GM18519 (cell line): ENCODE data around the gene GOSR1.
"Not testable (repeated sequence)": the region's sequence is repeated elsewhere in the genome, so short reads cannot be mapped to it uniquely, and the experiment has no call there.

Experiments
- ATAC-seq: cut with Tn5 transposase; IDR thresholded peaks from one replicate; pipeline ENCODE4 v1.9.1; 2021; ENCODE audit warnings: mild to moderate bottlenecking, moderate library complexity; ENCODE audit not compliant: unreplicated experiment, low FRiP score

Gene GOSR1

GRCh38 chr17:30541802-30542201 is 64.6 kb downstream of the GOSR1 start:
- ATAC-seq, result no peak

DNA sequence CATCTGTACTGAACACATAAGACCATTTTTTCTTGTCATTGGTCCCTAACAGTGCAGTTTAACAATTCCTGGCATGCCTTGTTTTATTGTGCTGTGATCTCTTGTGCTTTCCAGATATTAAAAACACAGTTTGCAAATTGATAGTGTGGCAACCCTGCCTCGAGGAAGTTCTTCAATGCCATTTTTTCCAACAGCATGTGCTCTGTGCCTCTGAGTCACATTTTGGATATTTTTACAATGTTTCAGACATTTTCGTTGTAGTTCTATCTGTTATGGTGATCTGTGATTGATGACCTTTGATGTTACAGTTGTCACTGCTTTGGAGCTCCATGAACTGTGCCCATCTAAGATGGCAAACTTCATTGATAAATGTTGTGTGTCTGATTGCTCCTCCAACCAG is 66.2 kb downstream of the GOSR1 start:
- ATAC-seq, result no peak

- ATAC-seq, result no peak
Observed at GRCh38 chr17:30545024-30545423, 67.8 kb downstream of the GOSR1 start.

GRCh38 chr17:30547778-30548573 is 70.8 kb downstream of the GOSR1 start:
- no peak for ATAC-seq

GRCh38 chr17:30549181-30549580 is 72.0 kb downstream of the GOSR1 start:
- not testable (repeated sequence) for ATAC-seq

GRCh38 chr17:30549864-30550511 is 72.8 kb downstream of the GOSR1 start:
- no peak for ATAC-seq

GRCh38 chr17:30550512-30551273 is 73.5 kb downstream of the GOSR1 start:
- no peak for ATAC-seq

DNA sequence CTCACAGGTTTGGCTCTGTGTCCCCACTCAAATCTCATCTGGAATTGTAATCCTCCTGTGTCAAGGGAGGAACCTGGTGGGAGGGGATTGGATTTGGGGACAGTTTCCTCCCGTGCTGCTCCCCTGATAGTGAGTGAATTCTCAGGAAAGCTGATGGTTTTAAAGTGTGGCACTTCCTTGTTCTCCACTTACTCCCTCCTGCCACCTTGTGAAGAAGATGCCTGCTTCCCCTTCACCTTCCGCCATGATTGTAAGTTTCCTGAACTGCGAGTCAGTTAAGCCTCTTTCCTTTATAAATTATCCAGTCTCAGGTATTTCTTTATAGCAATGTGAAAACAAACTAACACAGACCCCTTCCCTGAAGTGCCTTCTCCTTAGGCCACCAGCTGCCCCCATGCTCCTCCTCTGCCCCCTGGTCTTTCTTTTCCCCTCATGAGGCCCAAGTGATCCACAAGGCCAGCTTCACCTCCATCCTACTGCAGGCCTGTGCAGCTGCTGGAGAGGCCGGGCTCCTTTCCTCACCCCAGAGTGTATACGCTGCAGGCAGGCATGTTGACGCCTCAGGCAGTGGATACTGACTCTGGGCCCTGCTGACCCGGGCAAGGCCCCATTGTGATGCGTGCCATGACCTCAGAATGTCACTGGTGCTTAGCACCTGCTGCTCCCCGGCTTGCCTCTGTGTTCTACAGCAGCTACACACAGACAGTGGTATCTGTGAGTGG is 74.2 kb downstream of the GOSR1 start:
- not testable (repeated sequence) for ATAC-seq

- no peak for ATAC-seq
Observed at GRCh38 chr17:30551996-30552339, 74.8 kb downstream of the GOSR1 start.

DNA sequence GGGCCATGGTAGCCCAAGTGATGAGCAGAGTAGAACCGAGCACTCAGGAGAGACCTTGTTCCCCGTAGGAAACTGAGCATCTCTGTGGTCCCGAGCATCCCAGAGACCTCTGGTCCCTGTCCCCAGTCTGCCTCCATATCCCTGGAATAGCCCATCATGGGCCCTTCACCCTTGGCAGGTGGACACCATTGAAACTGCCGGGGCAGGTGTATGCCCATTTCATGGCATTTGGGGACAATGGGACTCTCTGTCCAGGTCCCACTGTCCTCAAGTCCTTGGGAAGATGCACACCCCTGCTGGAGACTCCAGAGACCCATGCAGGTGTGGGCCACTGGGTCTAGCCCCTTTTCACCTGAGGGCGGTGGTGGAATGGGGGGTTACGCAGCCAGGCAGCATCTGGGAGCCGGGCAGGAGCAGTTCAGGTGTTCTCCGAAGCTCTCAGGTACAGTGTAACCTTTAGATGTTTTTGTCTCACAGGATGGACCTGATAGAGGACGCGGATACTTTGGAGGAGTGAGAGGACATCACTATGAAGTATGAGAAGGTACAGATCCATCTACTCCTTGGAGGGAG is 75.9 kb downstream of the GOSR1 start:
- ATAC-seq, result no peak

DNA sequence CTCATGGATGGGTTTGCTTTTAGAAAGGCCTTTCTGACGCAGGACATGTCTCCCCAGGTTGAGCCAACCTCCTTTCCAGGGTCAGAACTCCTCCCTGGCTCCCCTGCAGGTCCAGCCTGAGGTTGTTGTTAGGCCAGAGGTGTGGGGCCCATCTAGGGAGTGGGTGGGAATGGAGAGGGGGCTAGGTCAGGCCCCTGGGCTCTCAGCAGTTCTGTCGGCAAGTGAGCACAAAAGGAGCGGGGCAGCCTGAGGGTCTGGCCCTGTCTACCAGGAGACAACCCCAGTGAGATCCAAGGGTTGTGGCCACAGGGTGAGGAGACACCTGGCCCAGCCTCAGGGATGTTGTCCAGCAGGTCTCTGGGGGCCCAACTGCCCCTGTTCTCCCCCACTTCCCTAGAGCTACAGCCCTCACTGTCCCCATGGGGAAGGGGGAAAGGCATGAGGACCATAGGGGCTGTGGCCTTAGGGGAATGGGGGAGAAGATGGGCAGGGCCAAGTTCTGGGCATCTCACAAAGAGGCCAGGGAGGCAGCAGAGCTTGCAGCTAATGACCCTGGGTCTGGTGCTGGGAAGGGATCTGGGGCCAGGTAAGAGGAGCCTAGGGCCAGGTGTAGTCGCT is 76.7 kb downstream of the GOSR1 start:
- ATAC-seq, result not testable (repeated sequence)

DNA sequence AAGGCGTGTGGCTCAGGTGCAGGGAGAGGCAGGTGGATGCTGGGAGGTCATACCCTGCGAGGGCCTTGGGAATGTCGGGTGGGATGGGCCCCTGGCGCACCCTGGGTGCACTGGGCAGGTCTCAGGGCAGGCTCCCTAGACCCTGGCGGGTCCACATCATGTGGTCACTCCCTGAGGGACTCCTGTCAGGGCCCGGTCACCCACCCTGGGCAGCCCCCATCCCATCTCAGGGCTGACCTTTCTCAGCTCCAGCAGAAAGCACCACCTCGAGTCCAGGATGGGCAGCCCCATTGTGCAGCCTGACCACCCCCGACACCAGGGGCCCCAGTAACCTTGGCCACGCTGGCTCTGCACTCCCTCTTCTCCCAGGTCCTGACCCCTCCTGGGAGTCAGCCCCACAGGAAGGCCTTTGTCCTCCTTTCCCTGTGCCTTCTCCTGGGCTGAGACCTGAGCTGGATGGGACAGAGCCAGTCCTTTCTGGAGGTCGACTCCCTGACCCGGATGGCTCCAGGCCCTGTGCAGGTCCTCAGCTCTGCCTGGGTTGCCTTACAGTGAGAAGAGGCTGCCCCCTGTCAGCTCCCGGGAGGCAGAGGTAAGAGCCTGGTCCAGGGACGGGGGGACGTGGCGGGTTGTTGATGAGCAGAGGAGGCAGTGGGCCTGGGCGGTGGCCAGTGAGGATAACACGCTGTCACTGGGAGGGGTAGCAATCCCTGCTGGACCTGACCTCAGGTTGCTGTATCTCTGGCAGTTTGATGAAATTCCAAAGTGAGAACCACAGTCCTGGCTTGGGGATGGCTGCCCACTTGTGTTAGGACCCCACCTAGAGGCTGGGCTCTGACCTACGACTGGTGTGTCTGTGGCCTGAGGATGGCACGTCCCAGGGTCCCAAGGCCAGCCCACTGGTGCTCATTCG is 77.9 kb downstream of the GOSR1 start:
- no peak for ATAC-seq

DNA sequence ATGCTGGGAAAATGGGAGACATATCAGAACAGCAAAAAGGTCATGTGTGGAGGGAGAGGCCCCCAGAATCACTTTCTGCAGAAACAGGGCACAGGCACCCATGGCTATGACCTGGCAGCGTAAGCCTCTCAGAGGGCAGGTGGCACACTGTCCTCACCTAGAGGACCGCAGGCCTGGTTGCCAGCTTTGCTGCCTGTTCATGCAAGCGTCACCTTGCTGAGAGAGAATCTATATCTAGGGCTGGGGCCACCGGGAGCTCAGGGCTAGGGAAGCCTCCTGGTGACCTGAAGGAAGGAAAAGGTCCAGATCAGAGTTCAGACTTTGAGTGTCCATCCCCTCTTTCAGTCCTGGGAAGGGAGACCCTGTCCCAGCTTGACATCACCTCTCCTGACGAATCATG is 78.7 kb downstream of the GOSR1 start:
- ATAC-seq, result no peak

DNA sequence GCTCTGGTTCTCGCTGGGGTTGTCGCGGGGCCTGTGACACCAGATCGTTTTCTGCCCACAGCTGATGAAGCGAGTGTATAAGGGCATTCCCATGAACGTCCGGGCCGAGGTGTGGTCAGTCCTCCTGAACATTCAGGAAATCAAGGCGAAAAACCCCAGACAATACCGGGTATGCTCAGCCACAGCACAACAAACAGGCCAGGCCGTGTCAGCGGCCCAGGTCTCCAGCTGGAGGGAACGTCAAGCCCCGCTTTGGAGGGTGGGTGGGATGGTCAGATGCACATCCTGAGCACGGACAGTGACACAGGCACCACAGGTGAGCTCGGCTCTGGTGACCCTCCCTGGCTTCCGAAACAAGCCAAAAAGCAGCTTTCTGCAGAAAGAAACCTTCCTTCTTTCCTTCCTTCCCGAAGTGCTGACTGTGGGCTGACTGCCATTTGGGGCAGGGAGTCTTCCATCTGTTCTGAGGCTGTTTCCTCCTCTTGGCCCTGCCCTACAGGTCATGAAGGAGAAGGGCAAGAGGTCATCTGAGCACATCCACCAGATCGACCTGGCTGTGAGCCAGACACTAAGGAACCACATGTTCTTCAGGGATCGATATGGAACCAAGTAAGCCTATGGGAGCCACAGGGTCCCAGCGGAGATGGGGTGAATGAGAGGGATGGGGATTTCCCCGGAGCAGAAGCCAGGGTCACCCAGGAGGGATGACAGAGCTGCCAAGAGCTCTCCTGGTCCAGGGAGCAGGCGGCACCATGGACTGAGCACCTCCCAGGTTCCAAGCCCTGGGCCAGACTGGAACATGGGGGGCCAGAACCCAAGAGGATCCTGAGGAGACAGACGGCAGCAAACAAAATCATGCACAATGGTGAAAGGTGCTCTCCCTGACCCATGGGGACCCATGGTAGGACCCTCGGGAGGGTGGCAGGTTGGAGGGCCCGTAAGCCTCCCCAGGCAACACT is 79.4 kb downstream of the GOSR1 start:
- ATAC-seq, result no peak

DNA sequence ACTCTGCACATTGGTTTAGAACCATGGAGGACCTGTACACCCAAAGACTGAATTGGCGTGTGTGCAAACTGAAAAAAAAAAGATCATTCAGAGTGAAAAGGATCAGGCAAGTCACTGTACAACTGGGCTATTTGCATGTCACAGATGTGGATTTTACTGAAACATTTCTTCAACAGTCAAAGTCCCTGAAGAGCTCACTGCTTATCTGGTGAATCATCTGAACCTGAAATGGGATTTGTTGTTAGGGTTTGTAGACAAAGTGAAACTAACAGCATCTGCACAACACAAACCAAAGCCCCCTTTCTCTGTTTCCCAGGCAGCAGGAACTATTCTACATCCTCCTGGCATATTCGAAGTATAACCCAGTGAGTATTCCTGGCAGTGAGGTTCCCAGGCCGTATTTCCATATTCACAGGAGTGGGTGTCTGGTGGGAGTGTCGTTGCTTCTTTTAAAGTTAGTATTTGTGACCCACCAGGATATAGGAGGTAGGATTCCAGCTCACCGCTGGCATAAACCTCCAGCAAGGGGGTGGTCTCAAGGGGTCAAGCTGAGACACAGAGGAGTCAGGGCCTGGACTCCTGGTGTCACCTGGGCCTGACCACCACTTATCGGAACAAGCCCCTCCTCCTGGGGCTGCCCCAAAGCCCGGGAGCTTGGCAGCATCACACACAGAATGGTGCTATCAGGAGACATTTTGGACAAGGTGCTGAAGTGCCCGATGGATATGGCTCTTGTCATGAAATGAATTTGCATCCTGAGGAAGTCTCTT is 80.9 kb downstream of the GOSR1 start:
- ATAC-seq, result no peak

GRCh38 chr17:30558686-30559545 is 81.7 kb downstream of the GOSR1 start:
- ATAC-seq, result no peak
